ENCODE data around the gene UBALD1.

The UBALD1 gene

DNA sequence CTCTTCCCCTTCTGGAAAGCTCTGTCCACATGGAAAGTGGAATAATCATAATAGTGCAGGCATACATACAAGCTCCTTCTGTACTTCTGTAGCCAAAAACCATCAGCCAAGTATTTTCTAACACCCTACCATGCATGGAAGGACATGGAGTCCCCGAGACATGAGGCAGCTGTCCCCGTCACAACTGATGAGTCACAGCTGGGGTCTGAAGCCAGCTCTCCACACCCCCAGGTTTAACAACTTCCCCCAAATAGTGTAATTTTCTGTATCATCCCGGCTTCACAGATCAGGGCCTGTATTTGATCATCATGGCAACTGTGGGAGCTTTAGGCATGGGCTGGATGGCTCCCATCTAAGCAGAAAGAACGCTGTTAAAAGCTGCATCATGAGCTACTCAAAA, 42.0 kb downstream of the UBALD1 start:
- Histone ChIP-seq H3K4me1 (ENCODE audit: control insufficient read depth, low read length) (no peaks in the 10 kb centered on the region), H3F3A (ENCODE audit: control insufficient read depth, insufficient read depth) (no peaks in the 10 kb centered on the region), H4K20me1 (ENCODE audit: control insufficient read depth, insufficient read depth, low read depth, low read length) (no peaks in the 10 kb centered on the region), H3K36me3 (ENCODE audit: control insufficient read depth, low read length) (no peaks in the 10 kb centered on the region), H3K27me3 (ENCODE audit: control insufficient read depth, low read length) (peaks cover 14% of the 10 kb centered on the region), H3K27ac (ENCODE audit: low read depth, low read length) (no peak overlapping the region), H3K79me2 (ENCODE audit: control insufficient read depth, low read length) (no peaks in the 10 kb centered on the region), H3K4me3 (ENCODE audit: low read length) (no peak overlapping the region), H3K4me2 (ENCODE audit: low read length) (no peak overlapping the region), H3K9me3 (ENCODE audit: control insufficient read depth, insufficient read depth, low read length) (no peaks in the 10 kb centered on the region), H3K9me2 (replicated peaks; ENCODE audit: control insufficient read depth, low read length) (no peaks in the 10 kb centered on the region)
- TF ChIP-seq, protein P1, sequence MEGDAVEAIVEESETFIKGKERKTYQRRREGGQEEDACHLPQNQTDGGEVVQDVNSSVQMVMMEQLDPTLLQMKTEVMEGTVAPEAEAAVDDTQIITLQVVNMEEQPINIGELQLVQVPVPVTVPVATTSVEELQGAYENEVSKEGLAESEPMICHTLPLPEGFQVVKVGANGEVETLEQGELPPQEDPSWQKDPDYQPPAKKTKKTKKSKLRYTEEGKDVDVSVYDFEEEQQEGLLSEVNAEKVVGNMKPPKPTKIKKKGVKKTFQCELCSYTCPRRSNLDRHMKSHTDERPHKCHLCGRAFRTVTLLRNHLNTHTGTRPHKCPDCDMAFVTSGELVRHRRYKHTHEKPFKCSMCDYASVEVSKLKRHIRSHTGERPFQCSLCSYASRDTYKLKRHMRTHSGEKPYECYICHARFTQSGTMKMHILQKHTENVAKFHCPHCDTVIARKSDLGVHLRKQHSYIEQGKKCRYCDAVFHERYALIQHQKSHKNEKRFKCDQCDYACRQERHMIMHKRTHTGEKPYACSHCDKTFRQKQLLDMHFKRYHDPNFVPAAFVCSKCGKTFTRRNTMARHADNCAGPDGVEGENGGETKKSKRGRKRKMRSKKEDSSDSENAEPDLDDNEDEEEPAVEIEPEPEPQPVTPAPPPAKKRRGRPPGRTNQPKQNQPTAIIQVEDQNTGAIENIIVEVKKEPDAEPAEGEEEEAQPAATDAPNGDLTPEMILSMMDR (IDR thresholded peaks at IDR 0.05; ENCODE audit: low read depth, low read length, poor library complexity, severe bottlenecking): no peak
- no peak for TF ChIP-seq EZH2phosphoT487 (IDR thresholded peaks at IDR 0.05; ENCODE audit: borderline replicate concordance, low read length)

DNA sequence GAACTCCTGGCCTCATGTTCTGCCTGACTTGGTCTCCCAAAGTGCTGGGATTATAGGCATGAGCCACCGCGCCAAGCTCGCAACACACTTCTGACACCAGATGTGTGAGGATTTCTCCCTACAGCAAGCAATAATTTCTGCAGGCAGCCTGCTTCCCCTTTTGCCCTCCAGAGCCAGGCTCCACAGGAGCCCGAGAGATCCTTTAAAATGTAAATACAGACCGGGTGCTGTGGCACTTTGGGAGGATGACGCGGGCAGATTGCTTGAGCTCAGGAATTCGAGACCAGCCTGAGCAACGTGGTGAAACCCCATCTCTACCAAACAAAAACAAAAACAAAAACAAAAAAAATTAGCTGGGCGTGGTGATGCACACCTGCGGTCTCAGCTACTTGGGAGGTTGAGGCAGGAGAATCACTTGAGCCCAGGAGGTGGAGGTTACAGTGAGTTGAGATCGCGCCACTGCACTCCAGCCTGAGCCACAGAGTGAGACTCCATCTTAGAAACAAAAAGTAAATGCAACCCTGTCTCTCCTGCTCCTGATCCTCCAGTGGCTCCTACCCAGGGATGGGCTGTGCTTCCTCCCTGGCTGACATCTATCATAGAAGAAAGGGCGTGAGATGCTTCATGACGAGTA, 43.9 kb downstream of the UBALD1 start:
- no peaks in the 10 kb centered on the region for H4K20me1 ChIP-seq (ENCODE audit: control insufficient read depth, insufficient read depth, low read depth, low read length)
- no peak overlapping the region for H3K27ac ChIP-seq (ENCODE audit: low read depth, low read length)
- H3K4me1 ChIP-seq (ENCODE audit: control insufficient read depth, low read length): no peaks in the 10 kb centered on the region
- H3K27me3 ChIP-seq (ENCODE audit: control insufficient read depth, low read length): peaks cover 14% of the 10 kb centered on the region
- H3K9me2 ChIP-seq (replicated peaks; ENCODE audit: control insufficient read depth, low read length): no peaks in the 10 kb centered on the region
- no peak overlapping the region for H3K4me3 ChIP-seq (ENCODE audit: low read length)
- H3F3A ChIP-seq (ENCODE audit: control insufficient read depth, insufficient read depth): no peaks in the 10 kb centered on the region
- no peaks in the 10 kb centered on the region for H3K79me2 ChIP-seq (ENCODE audit: control insufficient read depth, low read length)
- H3K36me3 ChIP-seq (ENCODE audit: control insufficient read depth, low read length): no peaks in the 10 kb centered on the region
- H3K4me2 ChIP-seq (ENCODE audit: low read length): no peak overlapping the region
- no peaks in the 10 kb centered on the region for H3K9me3 ChIP-seq (ENCODE audit: control insufficient read depth, insufficient read depth, low read length)
- TF ChIP-seq EZH2phosphoT487 (IDR thresholded peaks at IDR 0.05; ENCODE audit: borderline replicate concordance, low read length): no peak
- TF ChIP-seq, protein P1 (IDR thresholded peaks at IDR 0.05; ENCODE audit: low read depth, low read length, poor library complexity, severe bottlenecking): no peak

DNA sequence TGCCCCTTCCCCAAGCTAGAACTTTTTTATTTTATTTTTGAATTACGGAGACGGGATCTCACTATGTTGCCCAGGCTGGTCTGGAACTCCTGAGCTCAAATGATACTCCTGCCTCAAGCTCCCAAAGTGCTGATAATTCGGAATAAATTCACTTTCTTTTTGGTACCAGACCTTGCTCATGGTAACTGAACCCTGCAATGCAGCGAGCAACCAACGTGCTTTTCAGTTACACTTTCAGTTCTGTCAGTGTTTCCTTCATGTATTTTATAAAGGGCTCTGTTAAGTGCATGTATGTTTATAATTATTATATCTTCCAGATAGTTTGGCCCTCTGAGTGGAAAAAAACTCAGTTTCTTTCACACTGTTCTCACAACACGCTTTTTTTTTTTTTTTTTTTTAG, 44.6 kb downstream of the UBALD1 start:
- Histone ChIP-seq H3K9me2 (replicated peaks; ENCODE audit: control insufficient read depth, low read length) (no peaks in the 10 kb centered on the region), H3K36me3 (ENCODE audit: control insufficient read depth, low read length) (no peaks in the 10 kb centered on the region), H4K20me1 (ENCODE audit: control insufficient read depth, insufficient read depth, low read depth, low read length) (no peaks in the 10 kb centered on the region), H3K4me1 (ENCODE audit: control insufficient read depth, low read length) (no peaks in the 10 kb centered on the region), H3K27ac (ENCODE audit: low read depth, low read length) (no peak overlapping the region), H3K9me3 (ENCODE audit: control insufficient read depth, insufficient read depth, low read length) (no peaks in the 10 kb centered on the region), H3K4me3 (ENCODE audit: low read length) (no peak overlapping the region), H3F3A (ENCODE audit: control insufficient read depth, insufficient read depth) (no peaks in the 10 kb centered on the region), H3K4me2 (ENCODE audit: low read length) (no peak overlapping the region), H3K79me2 (ENCODE audit: control insufficient read depth, low read length) (no peaks in the 10 kb centered on the region), H3K27me3 (ENCODE audit: control insufficient read depth, low read length) (peaks cover 14% of the 10 kb centered on the region)
- TF ChIP-seq EZH2phosphoT487 (IDR thresholded peaks at IDR 0.05; ENCODE audit: borderline replicate concordance, low read length): no peak
- TF ChIP-seq, protein P1 (IDR thresholded peaks at IDR 0.05; ENCODE audit: low read depth, low read length, poor library complexity, severe bottlenecking): no peak
